ENCODE results near the gene MFAP1.

GRCh38 chr15:43793647-43794046 is 30.8 kb downstream of the MFAP1 start:
- TF ChIP-seq GATA2 (IDR thresholded peaks at IDR 0.05; ENCODE audit: low read depth, low read length) = no peak
- no peak for TF ChIP-seq GATA3 (IDR thresholded peaks at IDR 0.05; ENCODE audit: low read depth, low read length)
